22Rv1 (cell line): ENCODE results near the gene BRK1.

Experiments used
- CTCF ChIP-seq: fragments of 450-650 bp; IDR thresholded peaks from 2 replicates; pipeline ENCODE4 v1.5.1; 2017; ENCODE audit warnings: mild to moderate bottlenecking
- ZFX ChIP-seq: fragments of 450-650 bp; IDR thresholded peaks from 2 replicates; pipeline ENCODE4 v1.6.1; 2017; ENCODE audit warnings: antibody characterized with exemption, borderline replicate concordance

- TF ChIP-seq CTCF = no peak
- no peak for TF ChIP-seq ZFX
Measured at GRCh38 chr3:10090179-10090578, 25.3 kb upstream of the BRK1 start.
